Adrenal gland (tissue), 12 donors: ENCODE data around the gene FUT9. TPM values are rescaled to one million over a fixed set of nuclear protein-coding genes. Genes with fewer than 3 reads are reported as not detected.

Experiments
- DNase-seq, 7 donors: peaks; one replicate each; pipeline ENCODE4 v3.0.0-alpha.2; 2019 to 2020
- H3K27ac ChIP-seq, 5 donors: fragments of 200-600 bp; sonication (generic) in 4 of 5; 1 replicate in 3 of 5; 2 replicates in 2 of 5; pipeline versions ENCODE4 v1.5.1 to v1.8.0; 2016 to 2020; ENCODE audit warnings: mild to moderate bottlenecking in 1 of 5
- H3K27me3 ChIP-seq: fragments of 200-600 bp; 2 replicates; pipeline ENCODE4 v1.8.0; 2021
- H3K36me3 ChIP-seq, 2 donors: fragments of 200-600 bp; replicated peaks in 1 of 2; 1 replicate in 1 of 2; 2 replicates in 1 of 2; pipeline versions ENCODE4 v1.5.1 to v1.8.0; 2018 to 2022
- H3K4me1 ChIP-seq, 2 donors: fragments of 200-600 bp; replicated peaks in 1 of 2; 1 replicate in 1 of 2; 2 replicates in 1 of 2; pipeline versions ENCODE4 v1.5.1 to v1.8.0; 2018 to 2021
- H3K4me3 ChIP-seq, 4 donors: fragments of 200-600 bp; sonication (generic) in 3 of 4; one replicate each; pipeline ENCODE4 v1.5.1; 2016 to 2018
- H3K9me3 ChIP-seq, 3 donors: fragments of 200-600 bp; sonication (generic) in 1 of 3; replicated peaks in 1 of 3; 1 replicate in 2 of 3; 2 replicates in 1 of 3; pipeline versions ENCODE4 v1.5.1 to v1.8.0; 2016 to 2021
- POLR2A ChIP-seq, 2 donors: fragments of 450-650 bp; IDR thresholded peaks; one replicate each; pipeline ENCODE4 v1.6.1; 2017; ENCODE audit warnings: antibody characterized with exemption in 2 of 2, mild to moderate bottlenecking in 2 of 2, moderate library complexity in 1 of 2
- WGBS, 4 donors: extraction: QIAGEN DNeasy Blood & Tissue Kit in 2 of 4; methylation state at CpG; one replicate each; pipeline versions ENCODE4 v1.1.5 to v1.1.7; 2013 to 2017; 5-methylcytosine and 5-hydroxymethylcytosine counted together
- intact Hi-C, 2 donors: fragments of 100-400 bp; cut with DNase I; formaldehyde crosslinking; loops; one replicate each; pipeline versions ENCODE4 v1.14.1 to v1.15.0; 2022 to 2023
- polyA plus RNA-seq, 3 donors: library from polyadenylated mRNA; stranded (reverse); fragments of 200-250 nt in 2 of 3; fragments of 350-450 nt in 1 of 3; fragmentation: Illumina TruSeq in 1 of 3; extraction: RNeasy Lipid Tissue Mini Kit (QIAGEN cat#74804) in 1 of 3; gene quantifications; one replicate each; pipeline ENCODE4 v1.2.3, GENCODE V29; 2013 to 2014
- total RNA-seq, 9 donors: library from RNA; depleted of rRNA in 4 of 9; stranded (reverse); fragments of >200 nt in 4 of 9; fragments of 120-200 nt in 1 of 9; fragmentation: NEBNext Ultra II Directional in 1 of 9; extraction: Animal tissue kit (Norgen Biotek cat#: 25700) in 1 of 9; gene quantifications; one replicate each; pipeline versions ENCODE4 v1.1.0 to v1.2.4, GENCODE V29; 2013 to 2023
- TF ChIP-seq, protein P1 (sequence below), 6 experiments: fragments of 450-650 bp in 4 of 6; fragments of 200-600 bp in 2 of 6; sonication (generic) in 1 of 6; IDR thresholded peaks; 1 replicate in 5 of 6; 2 replicates in 1 of 6; pipeline versions ENCODE4 v1.5.1 to v1.8.0; 2016 to 2021; ENCODE audit warnings: antibody characterized with exemption in 6 of 6, mild to moderate bottlenecking in 2 of 6, moderate library complexity in 1 of 6
- donor health status: healthy with polysubstance abuse.
- donor health status: Bipolar disorder and iron deficiency.
- donor health status: DM: yes; HTN: yes; CAD: no.
- donor health status: DM: no; HTN: no; CAD: no.
- donor health status: DM: no; HTN: no; CAD: no.
- donor health status: DM: yes; HTN: yes; CAD: no.

FUT9 gene
- total and polyA plus RNA-seq, 12 donors = 0.07 to 0.33 (median 0.27) TPM; not detected in 5

DNA sequence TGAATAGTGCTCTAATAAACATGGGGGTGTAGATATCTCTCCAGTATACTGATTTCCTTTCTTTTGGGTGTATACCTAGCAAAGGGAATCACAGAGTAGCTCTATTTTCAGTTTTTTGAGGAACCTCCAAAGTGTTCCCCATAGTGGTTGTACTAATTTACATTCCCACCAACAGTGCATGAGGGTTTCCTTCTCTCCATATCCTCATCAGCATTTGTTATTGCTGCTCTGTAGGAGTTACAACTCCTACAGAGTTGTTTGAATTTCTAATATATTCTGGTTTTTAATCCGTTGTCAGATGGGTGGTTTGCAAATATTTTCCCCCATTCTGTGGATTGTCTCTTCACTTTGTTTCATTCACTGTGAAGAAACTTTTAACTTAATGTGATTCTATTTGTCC is 207.9 kb downstream of the FUT9 start:
- no peak overlapping the region for H3K4me3 ChIP-seq
- H3K27me3 ChIP-seq = no peaks in the 10 kb centered on the region
- H3K27ac ChIP-seq = no peak overlapping the region
- no peaks in the 10 kb centered on the region for H3K9me3 ChIP-seq
- 13 to 24% (median 22%) methylated on average over 1 of the region's 1 CpG for WGBS, 4 donors
- DNase-seq = no peak
- no peaks in the 10 kb centered on the region for H3K4me1 ChIP-seq
- H3K36me3 ChIP-seq = no peaks in the 10 kb centered on the region
- TF ChIP-seq, protein P1, sequence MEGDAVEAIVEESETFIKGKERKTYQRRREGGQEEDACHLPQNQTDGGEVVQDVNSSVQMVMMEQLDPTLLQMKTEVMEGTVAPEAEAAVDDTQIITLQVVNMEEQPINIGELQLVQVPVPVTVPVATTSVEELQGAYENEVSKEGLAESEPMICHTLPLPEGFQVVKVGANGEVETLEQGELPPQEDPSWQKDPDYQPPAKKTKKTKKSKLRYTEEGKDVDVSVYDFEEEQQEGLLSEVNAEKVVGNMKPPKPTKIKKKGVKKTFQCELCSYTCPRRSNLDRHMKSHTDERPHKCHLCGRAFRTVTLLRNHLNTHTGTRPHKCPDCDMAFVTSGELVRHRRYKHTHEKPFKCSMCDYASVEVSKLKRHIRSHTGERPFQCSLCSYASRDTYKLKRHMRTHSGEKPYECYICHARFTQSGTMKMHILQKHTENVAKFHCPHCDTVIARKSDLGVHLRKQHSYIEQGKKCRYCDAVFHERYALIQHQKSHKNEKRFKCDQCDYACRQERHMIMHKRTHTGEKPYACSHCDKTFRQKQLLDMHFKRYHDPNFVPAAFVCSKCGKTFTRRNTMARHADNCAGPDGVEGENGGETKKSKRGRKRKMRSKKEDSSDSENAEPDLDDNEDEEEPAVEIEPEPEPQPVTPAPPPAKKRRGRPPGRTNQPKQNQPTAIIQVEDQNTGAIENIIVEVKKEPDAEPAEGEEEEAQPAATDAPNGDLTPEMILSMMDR (IDR thresholded peaks at IDR 0.05) = no peak
- no peak for TF ChIP-seq POLR2A (IDR thresholded peaks at IDR 0.05)
- intact Hi-C loops = no loop called here

DNA sequence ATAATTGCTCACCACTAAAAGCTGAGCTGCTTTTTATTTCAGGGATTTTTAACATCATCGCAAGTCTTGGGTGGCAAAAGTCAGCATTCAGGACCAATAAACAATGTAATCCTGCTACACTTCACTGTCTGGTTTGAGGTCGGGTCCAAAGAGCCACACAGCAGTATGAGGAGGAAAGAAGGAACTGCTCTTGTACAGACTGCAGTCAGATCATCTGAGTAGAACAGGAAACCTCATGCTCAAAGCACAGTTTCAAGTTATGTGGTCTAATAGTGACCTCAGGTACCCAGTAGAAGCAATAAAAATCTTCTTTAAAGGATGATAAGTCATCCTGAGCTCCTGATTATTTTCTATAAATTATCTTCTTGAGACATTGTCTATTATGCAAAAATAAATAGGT is 211.4 kb downstream of the FUT9 start:
- TF ChIP-seq POLR2A (IDR thresholded peaks at IDR 0.05) = no peak
- TF ChIP-seq, protein P1 (IDR thresholded peaks at IDR 0.05) = no peak

DNA sequence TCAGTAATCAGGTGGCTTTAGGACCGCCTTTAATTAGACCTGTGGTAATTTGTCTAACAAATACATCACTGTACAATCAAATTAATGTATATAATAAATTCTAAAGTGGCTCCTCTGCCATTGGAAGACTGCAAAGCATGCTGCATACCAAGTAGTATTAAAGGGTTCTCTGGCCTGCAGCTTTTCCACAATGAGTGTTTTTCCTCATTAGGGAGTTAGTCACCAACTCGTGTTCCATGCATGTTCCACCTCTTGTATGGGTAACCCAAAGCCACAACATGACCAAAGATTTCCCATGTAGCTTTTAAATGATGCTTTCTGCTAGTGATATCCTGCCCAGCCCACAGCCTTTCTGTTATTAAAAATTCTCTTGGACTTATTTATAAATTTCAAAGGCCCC is 218.7 kb downstream of the FUT9 start:
- Histone ChIP-seq H3K9me3 (no peaks in the 10 kb centered on the region), H3K27me3 (no peaks in the 10 kb centered on the region), H3K36me3 (no peaks in the 10 kb centered on the region), H3K4me1 (no peaks in the 10 kb centered on the region), H3K4me3 (no peak overlapping the region), H3K27ac (no peak overlapping the region)
- intact Hi-C loops = no loop called here
- 66 to 78% (median 74%) methylated on average over 2 of the region's 2 CpGs for WGBS, 4 donors
- no peak for TF ChIP-seq POLR2A (IDR thresholded peaks at IDR 0.05)
- TF ChIP-seq, protein P1 (IDR thresholded peaks at IDR 0.05) = no peak
- no peak for DNase-seq

More for the DNA sequence above, 211.4 kb downstream of the FUT9 start:
- Histone ChIP-seq H3K36me3 (no peaks in the 10 kb centered on the region), H3K9me3 (no peaks in the 10 kb centered on the region), H3K27ac (no peak overlapping the region), H3K4me3 (no peak overlapping the region), H3K27me3 (no peaks in the 10 kb centered on the region), H3K4me1 (no peaks in the 10 kb centered on the region)
- no peak for DNase-seq
- WGBS, 4 donors = 60 to 71% (median 65%) methylated on average over 2 of the region's 2 CpGs
- intact Hi-C loops = no loop called here

DNA sequence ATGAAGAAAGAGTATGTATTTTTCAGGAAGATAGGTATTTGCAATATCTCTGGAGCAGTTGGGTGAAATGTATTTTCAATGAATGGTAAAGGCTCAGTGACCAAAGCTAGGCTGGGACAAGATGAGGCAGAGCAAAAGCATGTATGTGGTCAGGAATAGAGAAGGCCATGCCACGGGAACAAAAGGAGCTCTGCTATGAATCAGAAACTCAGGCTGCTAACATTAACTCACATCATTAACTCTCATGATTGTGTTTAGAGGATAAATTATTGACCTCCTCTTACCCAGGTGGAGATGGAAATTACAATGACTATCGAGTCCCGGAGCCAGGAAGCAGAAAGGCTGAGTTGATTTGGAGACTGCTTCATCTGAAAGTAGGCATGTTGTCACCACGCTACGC is 220.2 kb downstream of the FUT9 start:
- intact Hi-C loops = no loop called here
- no peaks in the 10 kb centered on the region for H3K4me1 ChIP-seq
- no peaks in the 10 kb centered on the region for H3K36me3 ChIP-seq
- no peaks in the 10 kb centered on the region for H3K27me3 ChIP-seq
- no peaks in the 10 kb centered on the region for H3K9me3 ChIP-seq
- DNase-seq = no peak
- no peak for TF ChIP-seq POLR2A (IDR thresholded peaks at IDR 0.05)
- TF ChIP-seq, protein P1 (IDR thresholded peaks at IDR 0.05) = no peak
- WGBS, 4 donors = 78 to 93% (median 86%) methylated on average over 5 of the region's 5 CpGs
- H3K4me3 ChIP-seq = no peak overlapping the region
- no peak overlapping the region for H3K27ac ChIP-seq
